HCT116 (cell line): ENCODE results near the gene LYPD8. TPM values are rescaled to one million over a fixed set of nuclear protein-coding genes. Genes with fewer than 3 reads are reported as not detected.

Source experiments
- ATAC-seq: fragments of 200-7000 bp; cut with Tn5 transposase; 2 replicates; pipeline ENCODE4 v1.9.1; 2020; ENCODE audit warnings: mild to moderate bottlenecking, moderate library complexity
- BruUV-seq: library from RNA; stranded (reverse); fragments of 400-500 nt; replicated peaks from 2 replicates; lab custom pipeline; 2021; lab: Mats Ljungman, UMichigan
- CTCF ChIA-PET: fragments of 300-600 bp; sonication (Branson Sonifier 250); formaldehyde crosslinking; loops from one replicate; lab custom pipeline; 2021; ENCODE audit warnings: antibody characterized with exemption; lab: Charles Lee
- POLR2A ChIA-PET: fragments of 300-600, 350-600 bp; sonication (Branson Sonifier 250); formaldehyde crosslinking; loops from one replicate; lab custom pipeline; 2021; ENCODE audit warnings: antibody characterized with exemption; lab: Charles Lee
- RAD21 ChIA-PET, 2 experiments: fragments of 300-600 bp; sonication (Branson Sonifier 250); formaldehyde crosslinking; loops; one replicate each; lab custom pipeline; 2023; ENCODE audit warnings: low total read pairs in 2 of 2; ENCODE audit not compliant: uncharacterized antibody in 2 of 2, unreplicated experiment in 2 of 2, low non-redundant PET in 1 of 2; lab: Charles Lee
- DNase-seq: peaks from one replicate; pipeline ENCODE4 v3.0.0-alpha.2; 2010; ENCODE audit warnings: low read depth, low spot score
- H2AFZ ChIP-seq: fragments of 200-600 bp; shearing (Covaris generic), sonication (generic); 2 replicates; pipeline ENCODE4 v1.6.1; 2017; ENCODE audit warnings: low read depth, mixed run types, mixed read lengths, antibody characterized with exemption, low read length; ENCODE audit not compliant: poor library complexity, severe bottlenecking
- H3K27ac ChIP-seq: 2 replicates; pipeline ENCODE4 v1.5.1; 2012; ENCODE audit warnings: low read depth, low read length
- H3K27me3 ChIP-seq: fragments of 200-600 bp; sonication (generic); 2 replicates; pipeline ENCODE4 v1.6.1; 2016; ENCODE audit warnings: mixed run types, low read length, mixed read lengths; ENCODE audit not compliant: insufficient read depth
- H3K36me3 ChIP-seq, 2 experiments: fragments of 200-500 bp in 1 of 2; fragments of 200-600 bp in 1 of 2; sonication (Bioruptor generic) in 1 of 2; sonication (generic) in 1 of 2; 2 replicates each; pipeline versions ENCODE4 v1.5.1 to v1.6.1; 2014 to 2016; ENCODE audit warnings: low read length in 2 of 2, inconsistent platforms in 1 of 2, mixed read lengths in 1 of 2, mixed run types in 1 of 2; ENCODE audit not compliant: insufficient read depth in 2 of 2, control insufficient read depth in 1 of 2
- H3K4me1 ChIP-seq, 2 experiments: fragments of 200-600 bp in 1 of 2; sonication (generic) in 1 of 2; 2 replicates each; pipeline versions ENCODE4 v1.5.1 to v1.6.1; 2012 to 2017; ENCODE audit warnings: low read length in 2 of 2, inconsistent platforms in 1 of 2, mild to moderate bottlenecking in 1 of 2, mixed read lengths in 1 of 2, mixed run types in 1 of 2, moderate library complexity in 1 of 2; ENCODE audit not compliant: insufficient read depth in 2 of 2, control insufficient read depth in 1 of 2
- H3K4me2 ChIP-seq: fragments of 200-600 bp; sonication (generic); 2 replicates; pipeline ENCODE4 v1.6.1; 2017; ENCODE audit warnings: mixed run types, low read length, mixed read lengths
- H3K4me3 ChIP-seq, 2 experiments: fragments of 200-600 bp in 1 of 2; sonication (generic) in 1 of 2; replicated peaks in 1 of 2; 2 replicates each; pipeline ENCODE4 v1.5.1; 2011 to 2016; ENCODE audit warnings: low read length in 2 of 2, control low read depth in 1 of 2, low read depth in 1 of 2, mild to moderate bottlenecking in 1 of 2, mixed read lengths in 1 of 2, mixed run types in 1 of 2
- H3K79me2 ChIP-seq: fragments of 200-600 bp; sonication (generic); 2 replicates; pipeline ENCODE4 v1.6.1; 2017; ENCODE audit warnings: mild to moderate bottlenecking, mixed run types, low read length, moderate library complexity, mixed read lengths; ENCODE audit not compliant: insufficient read depth
- H3K9ac ChIP-seq: fragments of 200-600 bp; sonication (generic); 2 replicates; pipeline ENCODE4 v1.6.1; 2016; ENCODE audit warnings: low read length, mixed read lengths
- H3K9me2 ChIP-seq: fragments of 200-600 bp; sonication (generic), shearing (Covaris generic); 2 replicates; pipeline ENCODE4 v1.6.1; 2017; ENCODE audit warnings: mixed run types, mild to moderate bottlenecking, moderate library complexity; ENCODE audit not compliant: insufficient read depth
- H3K9me3 ChIP-seq, 2 experiments: fragments of 200-500 bp in 1 of 2; fragments of 200-600 bp in 1 of 2; sonication (Bioruptor generic) in 1 of 2; sonication (generic) in 1 of 2; 2 replicates each; pipeline ENCODE4 v1.6.1; 2014 to 2017; ENCODE audit warnings: low read length in 2 of 2, mixed read lengths in 2 of 2, inconsistent platforms in 1 of 2, low read depth in 1 of 2, mild to moderate bottlenecking in 1 of 2, mixed run types in 1 of 2, moderate library complexity in 1 of 2; ENCODE audit not compliant: control insufficient read depth in 1 of 2, insufficient read depth in 1 of 2
- H4K20me1 ChIP-seq: fragments of 200-600 bp; sonication (generic), shearing (Covaris generic); 2 replicates; pipeline ENCODE4 v1.6.1; 2017; ENCODE audit warnings: mixed run types, mild to moderate bottlenecking, moderate library complexity; ENCODE audit not compliant: insufficient read depth
- EGR1 ChIP-seq: IDR thresholded peaks from 2 replicates; pipeline ENCODE4 v1.6.1; 2012; ENCODE audit warnings: low read depth
- EZH2phosphoT487 ChIP-seq: fragments of 200-600 bp; IDR thresholded peaks from 2 replicates; pipeline ENCODE4 v1.6.1; 2018; ENCODE audit warnings: antibody characterized with exemption, borderline replicate concordance
- JUND ChIP-seq: IDR thresholded peaks from 2 replicates; pipeline ENCODE4 v1.6.1; 2012
- MAX ChIP-seq: IDR thresholded peaks from 2 replicates; pipeline ENCODE4 v1.6.1; 2012
- RAD21 ChIP-seq: IDR thresholded peaks from 2 replicates; pipeline ENCODE4 v1.6.1; 2012; ENCODE audit warnings: low read depth, mild to moderate bottlenecking
- SP1 ChIP-seq: IDR thresholded peaks from 2 replicates; pipeline ENCODE4 v1.6.1; 2012; ENCODE audit warnings: low read depth
- TCF7L2 ChIP-seq: IDR thresholded peaks from 2 replicates; pipeline ENCODE4 v1.7.0; 2011; ENCODE audit warnings: borderline replicate concordance, inconsistent platforms; ENCODE audit not compliant: insufficient read depth, insufficient read length; ENCODE audit errors: extremely low read depth
- ZNF274 ChIP-seq: fragments of 200-500 bp; sonication (Bioruptor generic); IDR thresholded peaks from 2 replicates; pipeline ENCODE4 v1.6.1; 2014; ENCODE audit warnings: mild to moderate bottlenecking, low read depth, low read length, inconsistent platforms
- intact Hi-C: fragments of 100-400 bp; cut with micrococcal nuclease; formaldehyde crosslinking; loops from 2 replicates; pipeline ENCODE4 v1.10.0; 2022
- total RNA-seq: library from RNA; stranded (reverse); gene quantifications from one replicate; pipeline ENCODE4 v1.2.1, GENCODE V29; 2021; ENCODE audit not compliant: unreplicated experiment
- TF ChIP-seq, protein P1 (sequence below), 3 experiments: fragments of 200-600 bp in 1 of 3; sonication (generic) in 1 of 3; IDR thresholded peaks in 2 of 3; conservative IDR thresholded peaks in 1 of 3; 2 replicates each; pipeline ENCODE4 v1.5.1; 2012 to 2017; ENCODE audit warnings: low read depth in 2 of 3, low read length in 2 of 3, antibody characterized with exemption in 1 of 3, borderline replicate concordance in 1 of 3, control low read depth in 1 of 3, mild to moderate bottlenecking in 1 of 3, mixed read lengths in 1 of 3, mixed run types in 1 of 3, moderate library complexity in 1 of 3; ENCODE audit not compliant: insufficient read depth in 1 of 3

Gene LYPD8
- total RNA-seq, 1 experiment from 2014 or later: not detected

- H3K9me2 ChIP-seq: no peaks in the 10 kb centered on the region
- no peak overlapping the region for H3K27ac ChIP-seq
- ATAC-seq (peak; percentile 27; the same call in 1 of the 2 replicates), DNase-seq (no peak)
- no peak overlapping the region for H3K4me2 ChIP-seq
- H3K4me3 ChIP-seq: no peak overlapping the region
- POLR2A ChIA-PET: no interaction called here
- H2AFZ ChIP-seq: no peak overlapping the region
- intact Hi-C loops: no loop called here
- peaks cover 0 to 11% of the 10 kb centered on the region in 2 experiments; a peak in 1 of 4 replicates for H3K9me3 ChIP-seq
- BruUV-seq: no TSS peak
- RAD21 ChIA-PET: no interaction called here
- H3K79me2 ChIP-seq: no peaks in the 10 kb centered on the region
- no peaks in the 10 kb centered on the region for H3K36me3 ChIP-seq
- H3K27me3 ChIP-seq: no peaks in the 10 kb centered on the region
- H3K9ac ChIP-seq: no peak overlapping the region
- H4K20me1 ChIP-seq: no peaks in the 10 kb centered on the region
- H3K4me1 ChIP-seq: no peaks in the 10 kb centered on the region
- CTCF ChIA-PET: no interaction called here
- TF ChIP-seq JUND (no peak), TCF7L2 (no peak), MAX (no peak), ZNF274 (no peak), RAD21 (no peak), EZH2phosphoT487 (no peak), EGR1 (no peak), SP1 (no peak)
- TF ChIP-seq, protein P1, sequence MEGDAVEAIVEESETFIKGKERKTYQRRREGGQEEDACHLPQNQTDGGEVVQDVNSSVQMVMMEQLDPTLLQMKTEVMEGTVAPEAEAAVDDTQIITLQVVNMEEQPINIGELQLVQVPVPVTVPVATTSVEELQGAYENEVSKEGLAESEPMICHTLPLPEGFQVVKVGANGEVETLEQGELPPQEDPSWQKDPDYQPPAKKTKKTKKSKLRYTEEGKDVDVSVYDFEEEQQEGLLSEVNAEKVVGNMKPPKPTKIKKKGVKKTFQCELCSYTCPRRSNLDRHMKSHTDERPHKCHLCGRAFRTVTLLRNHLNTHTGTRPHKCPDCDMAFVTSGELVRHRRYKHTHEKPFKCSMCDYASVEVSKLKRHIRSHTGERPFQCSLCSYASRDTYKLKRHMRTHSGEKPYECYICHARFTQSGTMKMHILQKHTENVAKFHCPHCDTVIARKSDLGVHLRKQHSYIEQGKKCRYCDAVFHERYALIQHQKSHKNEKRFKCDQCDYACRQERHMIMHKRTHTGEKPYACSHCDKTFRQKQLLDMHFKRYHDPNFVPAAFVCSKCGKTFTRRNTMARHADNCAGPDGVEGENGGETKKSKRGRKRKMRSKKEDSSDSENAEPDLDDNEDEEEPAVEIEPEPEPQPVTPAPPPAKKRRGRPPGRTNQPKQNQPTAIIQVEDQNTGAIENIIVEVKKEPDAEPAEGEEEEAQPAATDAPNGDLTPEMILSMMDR (IDR thresholded peaks at IDR 0.05 in 2 of 3, conservative IDR thresholded peaks at IDR 0.05 in 1 of 3; ENCODE audit: borderline replicate concordance in 1 of 3, insufficient read depth in 1 of 3, low read depth in 2 of 3, low read length in 2 of 3): no peak
Observed at GRCh38 chr1:248752161-248753028, 3.2 kb downstream of the LYPD8 start.
